ENCODE results near the gene TBC1D16. TPM values are rescaled to one million over a fixed set of nuclear protein-coding genes. Genes with fewer than 3 reads are reported as not detected.

The TBC1D16 gene
- total RNA-seq, 1 experiment from 2014 or later, result 85.8 TPM

DNA sequence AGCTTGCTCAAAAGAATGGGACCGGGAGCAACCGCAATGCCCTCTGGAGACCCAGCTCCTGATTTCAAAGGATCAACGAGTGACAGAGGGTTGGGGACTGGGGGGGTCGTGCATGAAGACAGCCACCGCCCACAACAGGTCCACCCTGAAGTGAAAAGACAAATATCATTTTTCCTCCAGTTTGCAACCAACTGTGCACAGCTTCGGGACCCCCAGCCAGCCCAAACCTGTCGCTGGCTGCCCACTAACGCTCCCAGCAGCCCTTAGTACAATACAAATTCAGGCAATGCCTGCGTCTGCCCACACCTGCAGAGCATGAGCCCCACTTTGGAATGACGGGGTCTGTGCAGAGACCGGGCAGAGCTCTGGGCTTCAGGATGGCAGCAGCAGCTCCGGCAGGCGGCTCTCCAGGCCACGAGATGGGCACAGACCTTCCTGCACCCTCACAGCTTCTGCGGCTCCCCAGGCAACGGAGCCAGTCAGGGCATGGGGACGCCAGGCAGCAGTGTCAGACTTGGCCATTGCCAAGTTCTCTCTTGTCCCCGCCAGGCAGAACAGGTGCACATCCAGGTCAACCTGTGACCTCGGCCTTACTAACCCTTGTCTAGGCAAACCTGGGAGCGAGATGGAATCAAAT is 60.1 kb downstream of the TBC1D16 start:
- Mint-ChIP-seq H3K27ac (peak overlapping the region in 2 of 3 experiments; percentile 77; a peak in 2 of 7 replicates), H3K4me3 (no peak overlapping the region), H3K36me3 (ENCODE audit: insufficient read depth in 1 of 3, low read depth in 3 of 3) (peaks cover 5 to 9% (median 6%) of the 10 kb centered on the region in 3 experiments; a peak in 6 of 7 replicates), H3K27me3 (ENCODE audit: low read depth) (no peaks in the 10 kb centered on the region), H3K9me3 (no peaks in the 10 kb centered on the region), H3K4me1 (peaks cover 16 to 33% of the 10 kb centered on the region in 2 experiments)
- Histone ChIP-seq H2BK20ac (ENCODE audit: low read depth, low read length, poor library complexity, severe bottlenecking) (no peak overlapping the region), H3K9me3 (ENCODE audit: control insufficient read depth, low read depth, low read length) (no peaks in the 10 kb centered on the region), H2AFZ (ENCODE audit: low read length) (no peak overlapping the region), H3K14ac (ENCODE audit: insufficient read depth, low read length) (no peak overlapping the region), H2BK5ac (ENCODE audit: insufficient read length, low read length) (no peak overlapping the region), H3K4me1 (ENCODE audit: insufficient read depth, low read length) (no peaks in the 10 kb centered on the region), H4K8ac (replicated peaks; ENCODE audit: insufficient read length, low read depth, low read length) (no peak overlapping the region), H2BK120ac (ENCODE audit: low read depth, low read length, poor library complexity, severe bottlenecking) (no peak overlapping the region), H3K4ac (ENCODE audit: low read depth, low read length) (no peak overlapping the region), H4K5ac (ENCODE audit: insufficient read length, low read depth, low read length) (no peak overlapping the region), H3K56ac (ENCODE audit: insufficient read length, low read depth, low read length) (no peak overlapping the region), H2BK15ac (ENCODE audit: low read depth, low read length) (no peak overlapping the region), H3K79me1 (ENCODE audit: insufficient read depth, low read depth, low read length, poor library complexity, severe bottlenecking) (no peaks in the 10 kb centered on the region), H3K23ac (ENCODE audit: insufficient read length, low read depth, low read length) (no peak overlapping the region), H2BK12ac (ENCODE audit: insufficient read length, low read depth, low read length) (no peak overlapping the region), H4K20me1 (ENCODE audit: control insufficient read depth, insufficient read depth, insufficient read length) (no peaks in the 10 kb centered on the region), H3K27me3 (ENCODE audit: insufficient read depth, low read length) (no peaks in the 10 kb centered on the region), H3K4me2 (ENCODE audit: insufficient read depth, insufficient read length, low read length) (no peak overlapping the region), H3K23me2 (ENCODE audit: insufficient read length, low read depth, low read length, poor library complexity, severe bottlenecking) (no peaks in the 10 kb centered on the region), H3K79me2 (ENCODE audit: insufficient read depth, low read length) (0 out of 2 replicates have a peak, but pooled peaks cover 2% of the 10 kb centered on the region), H3T11ph (ENCODE audit: low read length) (no peak overlapping the region), H3K9ac (ENCODE audit: extremely low read depth, insufficient read length, low read length) (no peak overlapping the region), H3K18ac (ENCODE audit: insufficient read length, low read depth, low read length) (no peak overlapping the region), H3K27ac (ENCODE audit: insufficient read length, low read depth, low read length) (no peak overlapping the region), H2AK5ac (ENCODE audit: insufficient read length, low read length) (no peak overlapping the region), H4K91ac (ENCODE audit: insufficient read length, low read depth, low read length) (no peak overlapping the region)
- TF ChIP-seq, protein P1, sequence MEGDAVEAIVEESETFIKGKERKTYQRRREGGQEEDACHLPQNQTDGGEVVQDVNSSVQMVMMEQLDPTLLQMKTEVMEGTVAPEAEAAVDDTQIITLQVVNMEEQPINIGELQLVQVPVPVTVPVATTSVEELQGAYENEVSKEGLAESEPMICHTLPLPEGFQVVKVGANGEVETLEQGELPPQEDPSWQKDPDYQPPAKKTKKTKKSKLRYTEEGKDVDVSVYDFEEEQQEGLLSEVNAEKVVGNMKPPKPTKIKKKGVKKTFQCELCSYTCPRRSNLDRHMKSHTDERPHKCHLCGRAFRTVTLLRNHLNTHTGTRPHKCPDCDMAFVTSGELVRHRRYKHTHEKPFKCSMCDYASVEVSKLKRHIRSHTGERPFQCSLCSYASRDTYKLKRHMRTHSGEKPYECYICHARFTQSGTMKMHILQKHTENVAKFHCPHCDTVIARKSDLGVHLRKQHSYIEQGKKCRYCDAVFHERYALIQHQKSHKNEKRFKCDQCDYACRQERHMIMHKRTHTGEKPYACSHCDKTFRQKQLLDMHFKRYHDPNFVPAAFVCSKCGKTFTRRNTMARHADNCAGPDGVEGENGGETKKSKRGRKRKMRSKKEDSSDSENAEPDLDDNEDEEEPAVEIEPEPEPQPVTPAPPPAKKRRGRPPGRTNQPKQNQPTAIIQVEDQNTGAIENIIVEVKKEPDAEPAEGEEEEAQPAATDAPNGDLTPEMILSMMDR (conservative IDR thresholded peaks at IDR 0.05), result no peak
- DNase-seq, result peak; percentile 35
- no CpG with 5 or more reads among the region's 20 CpGs for WGBS (ENCODE audit: extremely low coverage, insufficient read length, low lambda C conversion rate)
